ENCODE results near the gene B4GALNT4. TPM values are rescaled to one million over a fixed set of nuclear protein-coding genes. Genes with fewer than 3 reads are reported as not detected.

Gene B4GALNT4
- total and polyA plus RNA-seq, 2 experiments from 2014 or later = 2.3 to 16.5 TPM

GRCh38 chr11:380095-380480 lies 10.8 kb downstream of the B4GALNT4 start:
- Histone ChIP-seq H3K9me2 (ENCODE audit: insufficient read depth) (no peaks in the 10 kb centered on the region), H3F3A (ENCODE audit: insufficient read depth) (no peaks in the 10 kb centered on the region), H3K9ac (no peak overlapping the region), H3K79me2 (ENCODE audit: insufficient read depth) (no peaks in the 10 kb centered on the region), H2AFZ (no peak overlapping the region), H3K27me3 (replicated peaks; ENCODE audit: insufficient read depth) (no peaks in the 10 kb centered on the region), H3K4me1 (ENCODE audit: insufficient read depth) (no peaks in the 10 kb centered on the region), H4K20me1 (ENCODE audit: insufficient read depth) (no peaks in the 10 kb centered on the region), H3K36me3 (ENCODE audit: low read depth) (no peaks in the 10 kb centered on the region), H3K4me2 (ENCODE audit: unreplicated experiment) (no peak overlapping the region), H3K4me3 (no peak overlapping the region), H3K9me3 (ENCODE audit: low read depth) (no peaks in the 10 kb centered on the region), H3K27ac (no peak overlapping the region)
- in situ Hi-C loops (cut with MboI) = no loop called here
- DNase-seq = no peak
- TF ChIP-seq EZH2 (IDR thresholded peaks at IDR 0.05; ENCODE audit: insufficient read depth, poor library complexity, severe bottlenecking) (no peak), EZH2phosphoT487 (IDR thresholded peaks at IDR 0.05; ENCODE audit: insufficient read depth, low read depth) (no peak)
- WGBS, 2 experiments (ENCODE audit: low coverage in 1 of 2, low lambda C conversion rate in 2 of 2, missing lambda C conversion rate in 2 of 2) = 90 to 100% methylated on average over 12 to 35 of the region's 35 CpGs

- Histone ChIP-seq H3K4me3 (no peak overlapping the region), H3K9ac (no peak overlapping the region), H4K20me1 (ENCODE audit: insufficient read depth) (no peaks in the 10 kb centered on the region), H3K9me2 (ENCODE audit: insufficient read depth) (no peaks in the 10 kb centered on the region), H3K9me3 (ENCODE audit: low read depth) (no peaks in the 10 kb centered on the region), H3K4me2 (ENCODE audit: unreplicated experiment) (no peak overlapping the region), H3K79me2 (ENCODE audit: insufficient read depth) (no peaks in the 10 kb centered on the region), H3K36me3 (ENCODE audit: low read depth) (no peaks in the 10 kb centered on the region), H3K4me1 (ENCODE audit: insufficient read depth) (no peaks in the 10 kb centered on the region), H3K27ac (no peak overlapping the region), H3K27me3 (replicated peaks; ENCODE audit: insufficient read depth) (no peaks in the 10 kb centered on the region), H3F3A (ENCODE audit: insufficient read depth) (no peaks in the 10 kb centered on the region), H2AFZ (no peak overlapping the region)
- in situ Hi-C loops (cut with MboI) = no loop called here
- WGBS, 2 experiments (ENCODE audit: low coverage in 1 of 2, low lambda C conversion rate in 2 of 2, missing lambda C conversion rate in 2 of 2) = 77 to 85% methylated on average over 17 to 23 of the region's 23 CpGs
- TF ChIP-seq EZH2phosphoT487 (IDR thresholded peaks at IDR 0.05; ENCODE audit: insufficient read depth, low read depth) = no peak
- no peak for TF ChIP-seq EZH2 (IDR thresholded peaks at IDR 0.05; ENCODE audit: insufficient read depth, poor library complexity, severe bottlenecking)
- no peak for DNase-seq
Observed at GRCh38 chr11:380491-380890, 11.2 kb downstream of the B4GALNT4 start.

DNA sequence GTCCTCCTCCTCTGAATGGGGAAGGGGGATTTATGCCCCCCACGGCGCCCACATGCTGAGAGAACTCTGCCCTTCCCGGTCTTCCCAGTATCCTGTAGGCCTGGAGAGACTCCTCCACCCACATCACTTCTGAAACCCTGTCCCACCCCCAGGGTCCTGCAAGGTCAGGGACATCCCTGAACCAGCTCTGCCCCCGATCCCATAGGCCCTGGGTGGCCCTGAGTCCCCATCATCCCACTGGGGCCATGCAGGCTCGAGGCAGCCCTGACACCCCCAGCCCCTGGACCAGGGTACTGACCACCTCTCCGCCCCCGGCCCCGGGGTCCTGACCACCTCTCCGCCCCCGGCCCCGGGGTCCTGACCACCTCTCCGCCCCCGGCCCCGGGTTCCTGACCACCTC lies 11.7 kb downstream of the B4GALNT4 start:
- TF ChIP-seq EZH2phosphoT487 (IDR thresholded peaks at IDR 0.05; ENCODE audit: insufficient read depth, low read depth) = no peak
- no peak for TF ChIP-seq EZH2 (IDR thresholded peaks at IDR 0.05; ENCODE audit: insufficient read depth, poor library complexity, severe bottlenecking)
- Histone ChIP-seq H2AFZ (no peak overlapping the region), H3K9me3 (ENCODE audit: low read depth) (no peaks in the 10 kb centered on the region), H3K27me3 (replicated peaks; ENCODE audit: insufficient read depth) (no peaks in the 10 kb centered on the region), H3K4me1 (ENCODE audit: insufficient read depth) (no peaks in the 10 kb centered on the region), H3K27ac (no peak overlapping the region), H3K79me2 (ENCODE audit: insufficient read depth) (no peaks in the 10 kb centered on the region), H3K36me3 (ENCODE audit: low read depth) (no peaks in the 10 kb centered on the region), H4K20me1 (ENCODE audit: insufficient read depth) (no peaks in the 10 kb centered on the region), H3K9ac (no peak overlapping the region), H3F3A (ENCODE audit: insufficient read depth) (no peaks in the 10 kb centered on the region), H3K9me2 (ENCODE audit: insufficient read depth) (no peaks in the 10 kb centered on the region), H3K4me3 (no peak overlapping the region), H3K4me2 (ENCODE audit: unreplicated experiment) (no peak overlapping the region)
- DNase-seq = no peak
- in situ Hi-C loops (cut with MboI) = no loop called here
- 70 to 80% methylated on average over 4 to 13 of the region's 14 CpGs for WGBS, 2 experiments (ENCODE audit: low coverage in 1 of 2, low lambda C conversion rate in 2 of 2, missing lambda C conversion rate in 2 of 2)

- H3K9me2 ChIP-seq (ENCODE audit: insufficient read depth) = no peaks in the 10 kb centered on the region
- no peak for DNase-seq
- H3K27me3 ChIP-seq (replicated peaks; ENCODE audit: insufficient read depth) = no peaks in the 10 kb centered on the region
- in situ Hi-C loops (cut with MboI) = no loop called here
- H3K4me3 ChIP-seq = no peak overlapping the region
- no peak overlapping the region for H3K4me2 ChIP-seq (ENCODE audit: unreplicated experiment)
- no peaks in the 10 kb centered on the region for H3K36me3 ChIP-seq (ENCODE audit: low read depth)
- no peak overlapping the region for H2AFZ ChIP-seq
- no peaks in the 10 kb centered on the region for H3K4me1 ChIP-seq (ENCODE audit: insufficient read depth)
- no peaks in the 10 kb centered on the region for H3F3A ChIP-seq (ENCODE audit: insufficient read depth)
- no peak overlapping the region for H3K27ac ChIP-seq
- no peaks in the 10 kb centered on the region for H3K9me3 ChIP-seq (ENCODE audit: low read depth)
- no peak overlapping the region for H3K9ac ChIP-seq
- TF ChIP-seq EZH2phosphoT487 (IDR thresholded peaks at IDR 0.05; ENCODE audit: insufficient read depth, low read depth) = no peak
- TF ChIP-seq EZH2 (IDR thresholded peaks at IDR 0.05; ENCODE audit: insufficient read depth, poor library complexity, severe bottlenecking) = no peak
- no peaks in the 10 kb centered on the region for H4K20me1 ChIP-seq (ENCODE audit: insufficient read depth)
- 73 to 87% methylated on average over 17 to 32 of the region's 35 CpGs for WGBS, 2 experiments (ENCODE audit: low coverage in 1 of 2, low lambda C conversion rate in 2 of 2, missing lambda C conversion rate in 2 of 2)
- H3K79me2 ChIP-seq (ENCODE audit: insufficient read depth) = no peaks in the 10 kb centered on the region
Observed at GRCh38 chr11:381501-382072, 12.3 kb downstream of the B4GALNT4 start.
